ENCODE measurements around the gene DNM1L.

The DNM1L gene

GRCh38 chr12:32757157-32757556, 78.1 kb downstream of the DNM1L start:
- DNase-seq: no peak

- no peak for DNase-seq
Observed at GRCh38 chr12:32761716-32762115, 82.6 kb downstream of the DNM1L start.

GRCh38 chr12:32765906-32766305, 86.8 kb downstream of the DNM1L start:
- no peak for DNase-seq

- DNase-seq: no peak
Observed at GRCh38 chr12:32768518-32768917, 89.4 kb downstream of the DNM1L start.

GRCh38 chr12:32770141-32770540, 91.0 kb downstream of the DNM1L start:
- no peak for DNase-seq

GRCh38 chr12:32773691-32774090, 94.6 kb downstream of the DNM1L start:
- no peak for DNase-seq

GRCh38 chr12:32776258-32776657, 97.2 kb downstream of the DNM1L start:
- DNase-seq: no peak

- DNase-seq: no peak
Observed at GRCh38 chr12:32777159-32777558, 98.1 kb downstream of the DNM1L start.

GRCh38 chr12:32777691-32778175, 98.6 kb downstream of the DNM1L start:
- DNase-seq: no peak

GRCh38 chr12:32780071-32780470, 101.0 kb downstream of the DNM1L start:
- DNase-seq: no peak

- no peak for DNase-seq
Observed at GRCh38 chr12:32783029-32783428, 103.9 kb downstream of the DNM1L start.

- no peak for DNase-seq
Observed at GRCh38 chr12:32785557-32785956, 106.5 kb downstream of the DNM1L start.

- no peak for DNase-seq
Observed at GRCh38 chr12:32788405-32788804, 109.3 kb downstream of the DNM1L start.

GRCh38 chr12:32789446-32789845, 110.3 kb downstream of the DNM1L start:
- no peak for DNase-seq

GRCh38 chr12:32789916-32790315, 110.8 kb downstream of the DNM1L start:
- DNase-seq: no peak

- no peak for DNase-seq
Observed at GRCh38 chr12:32794281-32794680, 115.2 kb downstream of the DNM1L start.
